Measurements from ENCODE around the gene TBC1D5. TPM values are rescaled to one million over a fixed set of nuclear protein-coding genes. Genes with fewer than 3 reads are reported as not detected.

The TBC1D5 gene
- total RNA-seq, 1 experiment from 2014 or later, result 30.4 TPM

DNA sequence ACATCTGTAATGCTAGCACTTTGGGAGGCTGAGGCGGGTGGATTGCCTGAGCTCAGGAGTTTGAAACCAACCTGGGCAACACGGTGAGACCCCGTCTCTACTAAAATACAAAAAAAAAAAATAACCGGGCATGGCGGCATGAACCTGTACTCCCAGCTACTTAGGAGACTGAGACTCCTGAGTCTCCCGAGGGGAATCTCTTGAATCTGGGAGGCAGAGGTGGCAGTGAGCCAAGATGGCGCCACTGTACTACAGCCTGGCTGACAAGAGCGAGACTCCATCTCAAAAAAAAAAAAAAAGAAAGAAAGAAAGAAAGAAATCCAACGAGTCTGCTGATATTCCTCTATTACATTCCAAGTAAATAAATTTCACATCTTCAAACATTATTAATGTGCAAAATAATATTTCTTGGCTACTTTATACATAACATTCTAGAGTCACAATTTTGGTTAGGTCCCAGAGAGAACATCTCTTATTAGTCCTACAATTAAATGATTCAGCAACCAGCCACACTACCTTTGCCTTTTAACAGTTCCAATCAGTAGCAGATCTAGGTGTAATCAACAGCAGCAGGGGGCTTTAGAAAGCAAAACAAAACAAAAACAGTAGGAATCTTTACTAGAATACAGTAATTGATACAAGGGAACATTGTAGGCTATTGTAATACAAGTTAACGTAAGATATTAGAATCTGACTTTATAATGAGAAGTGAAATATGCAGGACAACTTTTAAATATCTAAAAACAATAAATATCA lies 195.8 kb downstream of the TBC1D5 start:
- CTCF ChIA-PET, result no interaction called here
- no peak for ATAC-seq
- intact Hi-C loops (cut with micrococcal nuclease; ENCODE audit: unreplicated experiment) (no loop called here), in situ Hi-C loops (cut with HindIII; ENCODE audit: low pct_unique_long_range_greater_than_20kb, low sequenced_read_pairs) (no loop called here)
- no TSS peak for BruUV-seq (replicated peaks)
- Histone ChIP-seq H3K27me3 (ENCODE audit: control insufficient read depth, insufficient read depth, low read length) (no peaks in the 10 kb centered on the region), H3K27ac (ENCODE audit: low read length) (no peak overlapping the region), H3K4me3 (ENCODE audit: low read depth in 2 of 2, low read length in 2 of 2) (no peak overlapping the region), H3K4me1 (ENCODE audit: control insufficient read depth, insufficient read depth, low read length) (no peaks in the 10 kb centered on the region), H3K9me3 (ENCODE audit: control insufficient read depth, insufficient read depth, low read depth, low read length) (no peaks in the 10 kb centered on the region), H3K36me3 (ENCODE audit: control insufficient read depth, insufficient read depth, low read length) (no peaks in the 10 kb centered on the region)
- no peak for TF ChIP-seq REST (IDR thresholded peaks at IDR 0.05; ENCODE audit: insufficient read depth in 1 of 2, low read depth in 2 of 2, low read length in 1 of 2)
- TF ChIP-seq TCF7L2 (IDR thresholded peaks at IDR 0.05; ENCODE audit: low read depth, low read length), result no peak
- no peak for TF ChIP-seq SIN3A (IDR thresholded peaks at IDR 0.05; ENCODE audit: borderline replicate concordance, insufficient read depth, low read depth, low read length)
- no peak for TF ChIP-seq CTCF (IDR thresholded peaks at IDR 0.05)
- no peak for TF ChIP-seq POLR2AphosphoS5 (IDR thresholded peaks at IDR 0.05; ENCODE audit: low read depth, low read length)
- POLR2A ChIA-PET, result no interaction called here
- no peak for DNase-seq (ENCODE audit: low read depth, low spot score)

- TF ChIP-seq SIN3A (IDR thresholded peaks at IDR 0.05; ENCODE audit: borderline replicate concordance, insufficient read depth, low read depth, low read length) (no peak), REST (IDR thresholded peaks at IDR 0.05; ENCODE audit: insufficient read depth in 1 of 2, low read depth in 2 of 2, low read length in 1 of 2) (no peak), TCF7L2 (IDR thresholded peaks at IDR 0.05; ENCODE audit: low read depth, low read length) (no peak), CTCF (IDR thresholded peaks at IDR 0.05) (no peak), POLR2AphosphoS5 (IDR thresholded peaks at IDR 0.05; ENCODE audit: low read depth, low read length) (no peak)
- Histone ChIP-seq H3K4me1 (ENCODE audit: control insufficient read depth, insufficient read depth, low read length) (no peaks in the 10 kb centered on the region), H3K27me3 (ENCODE audit: control insufficient read depth, insufficient read depth, low read length) (no peaks in the 10 kb centered on the region), H3K4me3 (ENCODE audit: low read depth in 2 of 2, low read length in 2 of 2) (no peak overlapping the region), H3K27ac (ENCODE audit: low read length) (no peak overlapping the region), H3K9me3 (ENCODE audit: control insufficient read depth, insufficient read depth, low read depth, low read length) (no peaks in the 10 kb centered on the region), H3K36me3 (ENCODE audit: control insufficient read depth, insufficient read depth, low read length) (no peaks in the 10 kb centered on the region)
- no TSS peak for BruUV-seq (replicated peaks)
- POLR2A ChIA-PET, result no interaction called here
- in situ Hi-C loops (cut with HindIII; ENCODE audit: low pct_unique_long_range_greater_than_20kb, low sequenced_read_pairs) (no loop called here), intact Hi-C loops (cut with micrococcal nuclease; ENCODE audit: unreplicated experiment) (no loop called here)
- DNase-seq (ENCODE audit: low read depth, low spot score), result no peak
- CTCF ChIA-PET, result no interaction called here
- no peak for ATAC-seq
These were observed 197.8 kb downstream of the TBC1D5 start for GRCh38 chr3:17544632-17545031.

All from Panc1 (cell line).